Measurements from ENCODE around the gene STX16. TPM values are rescaled to one million over a fixed set of nuclear protein-coding genes. Genes with fewer than 3 reads are reported as not detected.

STX16 gene
- total RNA-seq, 1 donor from 2014 or later = 19.1 TPM

DNA sequence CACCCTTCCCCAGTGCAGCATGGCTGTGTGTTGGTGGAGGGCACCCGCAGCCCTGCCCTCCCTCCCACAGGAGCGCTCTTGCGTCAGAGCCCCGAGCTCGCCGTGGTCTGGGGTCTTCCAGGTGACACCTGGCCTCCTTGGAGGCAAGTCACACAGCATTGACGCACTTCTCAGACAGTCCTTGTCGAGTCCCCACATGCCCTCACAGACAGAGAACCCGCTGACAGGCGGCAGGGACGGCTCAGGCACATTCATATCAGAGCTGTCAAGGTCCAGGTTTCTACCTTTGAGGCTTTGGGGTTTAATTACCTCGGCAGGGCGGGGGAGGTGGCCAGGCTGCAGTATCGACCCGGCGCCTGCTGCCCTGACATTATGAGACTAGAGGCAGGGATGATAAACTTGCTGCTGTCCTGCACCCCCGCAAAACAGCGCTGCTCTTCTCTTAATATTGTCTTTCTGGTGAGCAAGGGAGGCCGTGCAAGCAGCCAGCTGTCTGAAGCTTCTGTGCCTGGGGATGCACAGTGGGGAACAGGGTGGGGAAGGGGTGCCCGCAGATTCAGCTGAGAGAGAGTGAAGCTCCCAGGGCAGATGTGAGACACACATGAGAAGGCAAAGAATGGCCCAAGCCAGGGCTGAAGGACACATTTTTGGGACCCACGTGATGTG lies 46.3 kb downstream of the STX16 start:
- DNase-seq (ENCODE audit: low read depth in 2 of 2) = no peak

DNA sequence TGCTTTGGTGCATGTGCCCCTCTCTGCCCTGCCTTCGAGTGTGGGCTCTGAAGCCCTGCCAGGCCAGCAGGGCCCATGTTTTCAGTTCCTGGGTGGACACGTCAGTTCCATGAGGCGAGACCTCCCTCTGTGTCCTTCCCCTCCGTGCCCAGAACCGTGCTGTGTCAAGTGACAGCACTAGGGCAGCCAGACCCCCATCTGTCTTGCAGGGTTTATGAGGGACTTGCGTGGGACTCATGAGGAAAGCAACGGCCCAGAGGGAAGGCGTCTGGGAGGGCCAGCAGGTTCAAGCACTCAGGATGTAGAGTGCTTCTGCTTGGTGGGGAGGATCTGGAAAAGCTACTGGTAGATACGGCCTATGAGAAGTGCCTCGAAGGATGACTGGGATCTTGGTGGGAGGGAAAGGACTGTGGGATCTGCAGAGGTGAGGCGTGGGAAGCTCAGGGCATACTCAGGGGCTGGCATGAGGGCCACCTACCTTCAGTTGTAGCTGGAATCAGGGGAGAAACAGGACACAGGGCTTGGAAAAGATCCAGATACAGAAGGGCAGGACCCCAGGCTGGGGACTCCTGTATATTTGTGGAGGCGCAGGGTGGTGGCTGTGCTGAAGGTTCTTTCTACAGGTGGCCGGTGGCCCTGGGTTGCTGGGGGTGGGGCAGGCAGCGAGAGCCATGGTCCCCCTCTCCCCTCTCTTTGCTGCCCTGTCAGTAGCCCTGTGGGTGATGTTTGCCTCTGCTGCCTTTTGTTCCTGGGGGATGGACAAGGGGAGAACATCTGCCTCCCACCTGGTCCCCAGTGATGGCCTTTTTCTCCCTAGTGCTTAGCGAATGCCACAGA lies 47.0 kb downstream of the STX16 start:
- DNase-seq (ENCODE audit: low read depth in 2 of 2) = no peak

DNA sequence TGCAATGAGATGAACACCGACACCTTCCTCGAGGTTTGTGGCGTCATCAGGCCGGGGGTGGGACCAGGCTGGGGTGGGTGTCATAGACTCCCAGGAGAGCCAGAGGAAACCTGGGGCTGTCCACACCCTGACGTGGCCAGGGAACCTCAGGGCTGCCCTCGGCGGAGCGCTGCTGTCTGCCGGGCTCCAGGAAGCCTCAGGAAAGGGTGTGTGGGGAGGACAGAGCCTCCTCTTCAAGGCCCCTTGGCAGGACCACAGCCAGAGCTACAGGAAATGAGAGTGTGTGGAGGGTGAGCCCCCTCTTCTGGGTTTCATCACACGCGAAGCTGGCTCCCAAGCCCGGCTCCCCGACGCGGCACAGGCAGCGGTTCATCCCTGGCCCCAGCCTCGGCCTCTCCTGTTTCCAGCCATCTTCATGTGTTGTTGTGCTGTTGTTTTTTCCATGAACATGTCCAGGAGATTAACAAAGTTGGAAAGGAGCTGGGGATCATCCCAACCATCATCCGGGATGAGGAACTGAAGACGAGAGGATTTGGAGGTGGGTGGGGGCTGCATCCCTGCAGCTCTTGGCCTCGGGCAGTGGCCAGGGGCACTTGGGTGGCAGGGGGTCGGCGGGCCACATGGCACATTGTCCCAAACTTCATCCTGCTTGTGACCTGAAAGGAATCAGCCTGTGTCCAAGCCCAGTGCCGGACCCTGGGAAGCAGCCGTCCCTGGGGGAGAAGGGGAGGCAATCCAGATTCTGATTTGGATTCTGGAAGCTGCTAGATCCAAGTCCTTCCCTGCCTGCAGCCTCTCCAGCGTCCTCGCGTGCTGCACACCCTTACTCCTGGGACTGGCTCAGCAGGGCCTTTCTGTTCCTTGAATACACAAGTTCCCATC lies 47.9 kb downstream of the STX16 start:
- no peak for DNase-seq (ENCODE audit: low read depth in 2 of 2)

DNA sequence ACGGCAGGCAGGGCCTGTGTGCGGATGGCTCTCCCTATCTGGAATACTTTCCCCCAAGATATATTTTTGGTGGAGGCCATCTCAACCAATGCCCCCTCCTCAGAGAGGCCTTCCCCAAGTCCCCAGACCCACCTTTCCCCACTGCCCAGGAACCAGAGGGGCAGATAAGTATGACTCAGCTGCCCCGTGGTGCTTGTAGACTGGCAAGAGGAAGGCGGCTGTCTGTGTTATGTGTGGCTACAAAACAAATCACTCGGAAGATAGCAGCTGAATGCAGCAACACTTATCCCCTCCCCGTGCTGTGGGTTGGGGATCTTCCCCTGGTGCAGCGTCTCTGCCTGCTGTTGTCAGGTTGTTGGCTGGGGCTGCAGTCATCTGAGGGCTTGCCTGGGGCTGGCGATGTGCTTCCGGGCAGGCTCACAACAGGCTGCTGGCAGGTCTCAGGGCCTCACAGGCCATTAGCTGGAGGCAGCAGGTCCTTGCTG lies 48.6 kb downstream of the STX16 start:
- DNase-seq (ENCODE audit: low read depth in 2 of 2) = no peak

DNA sequence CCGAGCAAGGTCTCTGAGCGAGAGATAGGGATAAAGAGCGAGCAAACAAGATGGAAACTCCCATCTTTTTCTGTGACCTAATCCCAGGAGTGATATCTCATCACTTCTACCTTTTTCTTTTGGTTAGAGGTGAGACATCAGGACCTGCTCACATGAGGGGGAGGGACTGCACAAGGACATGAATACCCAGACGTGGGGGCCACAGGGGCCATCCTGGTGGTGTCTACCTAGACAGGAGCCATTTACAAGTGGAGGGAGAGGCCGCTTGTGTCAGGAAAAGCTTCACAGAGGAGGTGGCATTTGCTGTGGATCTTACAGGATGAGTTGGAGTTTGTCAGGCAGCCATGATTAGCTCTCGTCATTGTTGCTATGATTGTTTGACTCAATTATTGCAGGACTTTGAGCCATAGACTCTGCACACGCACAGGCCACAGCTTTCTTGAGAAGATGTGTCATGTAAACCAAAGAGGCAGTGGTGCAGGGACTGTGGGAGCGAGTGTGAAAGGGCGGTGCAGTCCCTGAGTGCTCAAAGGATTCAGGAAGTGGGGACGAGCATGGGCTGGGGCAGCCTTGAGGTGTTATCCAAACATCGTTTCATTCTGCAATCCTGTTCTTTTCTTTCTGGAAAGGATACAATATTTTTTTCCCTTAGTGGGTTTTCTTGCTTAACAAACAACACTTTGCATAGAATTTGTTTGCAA lies 49.2 kb downstream of the STX16 start:
- DNase-seq (ENCODE audit: low read depth in 2 of 2) = no peak

DNA sequence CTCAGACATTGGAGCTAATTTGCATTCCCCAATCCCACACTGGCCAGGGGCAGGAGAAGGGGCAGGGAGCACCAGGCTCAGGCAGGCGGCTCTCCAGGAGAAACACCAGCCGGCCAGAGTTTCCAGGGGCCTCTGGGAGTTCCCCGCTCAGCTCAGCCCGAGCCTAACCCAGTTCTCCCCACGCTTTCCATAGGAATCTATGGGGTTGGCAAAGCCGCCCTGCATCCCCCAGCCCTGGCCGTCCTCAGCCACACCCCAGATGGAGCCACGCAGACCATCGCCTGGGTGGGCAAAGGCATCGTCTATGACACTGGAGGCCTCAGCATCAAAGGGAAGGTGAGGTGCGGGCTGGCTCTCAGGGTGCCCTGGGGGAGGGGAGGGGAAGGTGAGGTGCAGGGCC lies 49.7 kb downstream of the STX16 start:
- no peak for DNase-seq (ENCODE audit: low read depth in 2 of 2)

DNA sequence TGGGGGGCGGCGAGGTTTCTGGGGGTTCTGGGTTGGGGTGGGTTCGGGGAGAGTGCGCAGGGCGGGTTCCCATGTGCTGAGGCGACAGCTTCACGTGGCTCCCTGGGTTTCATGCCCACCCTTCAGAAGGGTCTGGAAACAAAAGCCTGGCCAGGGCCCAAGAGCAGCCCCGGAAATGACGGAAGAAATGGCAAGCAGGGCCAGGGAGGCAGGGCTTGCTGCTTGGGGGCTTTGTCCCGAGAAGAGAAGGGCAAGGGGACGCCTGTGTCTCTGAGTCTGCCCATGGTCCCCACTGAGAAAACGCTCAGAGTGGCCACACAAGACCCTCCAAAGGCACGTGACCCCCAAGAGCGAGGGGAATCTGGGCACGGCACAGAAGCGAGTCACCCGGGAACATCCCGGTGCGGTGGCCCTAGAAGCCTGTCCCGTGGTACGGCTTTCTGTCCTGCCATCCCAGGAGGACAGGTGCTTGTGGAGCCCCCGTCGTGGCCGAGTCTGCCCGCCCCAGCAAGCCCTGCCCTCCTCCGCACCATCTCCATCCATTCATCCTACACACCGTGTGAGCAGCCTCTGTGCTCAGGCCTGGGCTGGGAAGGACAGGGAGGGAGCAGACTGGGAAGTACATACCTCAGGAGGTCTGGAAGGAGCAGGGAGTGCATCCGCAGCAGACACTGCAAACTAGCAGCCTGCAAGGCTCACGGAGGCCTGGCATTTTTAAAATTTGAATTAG lies 50.5 kb downstream of the STX16 start:
- no peak for DNase-seq (ENCODE audit: low read depth in 2 of 2)

DNA sequence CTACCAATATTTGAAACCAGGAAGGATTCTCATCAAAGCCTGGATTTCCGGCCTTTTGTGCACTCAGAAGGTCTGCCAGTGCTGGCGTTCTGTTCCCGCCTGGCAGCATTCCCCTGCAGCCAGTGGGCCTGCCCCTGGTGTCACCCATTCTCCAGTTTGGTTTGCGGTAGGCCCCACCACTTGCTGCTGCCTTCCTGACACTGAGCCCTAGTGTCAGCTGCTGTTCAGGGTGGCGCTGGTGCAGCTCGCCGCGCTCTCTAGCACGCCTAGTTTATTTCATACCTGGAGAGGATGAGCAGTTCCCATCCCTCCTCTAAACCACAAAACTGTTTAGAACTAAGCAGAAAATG lies 51.1 kb downstream of the STX16 start:
- DNase-seq (ENCODE audit: low read depth in 2 of 2) = no peak

DNA sequence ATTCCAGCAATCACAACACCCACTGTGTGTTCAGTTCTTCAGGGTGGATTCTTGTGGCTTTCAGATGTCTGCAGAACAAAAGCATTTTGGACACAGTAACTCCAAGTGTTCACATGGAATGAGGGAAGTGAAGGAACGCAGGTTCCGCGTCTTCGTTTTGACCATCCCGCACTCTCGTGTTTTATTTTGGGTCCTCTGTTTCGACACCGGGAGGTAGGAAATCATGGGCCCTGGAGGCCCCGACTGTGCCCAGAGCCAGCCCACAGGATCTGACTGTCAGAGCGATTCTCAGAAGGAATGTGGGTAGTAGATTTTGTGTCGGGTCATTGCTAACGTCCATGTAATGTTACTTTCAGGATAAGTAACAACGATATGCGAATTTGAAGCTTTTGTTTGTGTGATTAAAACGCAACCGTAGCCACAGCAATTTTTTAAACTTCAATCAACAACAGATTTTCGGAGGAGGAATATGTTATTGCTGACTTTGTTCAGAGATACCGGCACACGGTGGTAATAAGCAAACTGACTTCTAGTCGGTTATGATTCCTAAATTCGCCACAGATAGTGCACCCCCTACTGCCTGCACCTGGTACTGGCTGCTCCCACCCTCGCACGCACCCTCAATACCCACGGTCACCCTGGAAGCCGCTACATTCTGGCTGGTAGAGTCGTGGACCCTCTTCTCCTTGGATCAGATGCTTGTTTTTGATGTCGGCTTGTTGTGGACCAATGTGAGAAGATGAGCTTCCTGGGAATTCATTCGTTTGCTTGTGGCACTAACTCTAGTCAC lies 52.0 kb downstream of the STX16 start:
- no peak for DNase-seq (ENCODE audit: low read depth in 2 of 2)

DNA sequence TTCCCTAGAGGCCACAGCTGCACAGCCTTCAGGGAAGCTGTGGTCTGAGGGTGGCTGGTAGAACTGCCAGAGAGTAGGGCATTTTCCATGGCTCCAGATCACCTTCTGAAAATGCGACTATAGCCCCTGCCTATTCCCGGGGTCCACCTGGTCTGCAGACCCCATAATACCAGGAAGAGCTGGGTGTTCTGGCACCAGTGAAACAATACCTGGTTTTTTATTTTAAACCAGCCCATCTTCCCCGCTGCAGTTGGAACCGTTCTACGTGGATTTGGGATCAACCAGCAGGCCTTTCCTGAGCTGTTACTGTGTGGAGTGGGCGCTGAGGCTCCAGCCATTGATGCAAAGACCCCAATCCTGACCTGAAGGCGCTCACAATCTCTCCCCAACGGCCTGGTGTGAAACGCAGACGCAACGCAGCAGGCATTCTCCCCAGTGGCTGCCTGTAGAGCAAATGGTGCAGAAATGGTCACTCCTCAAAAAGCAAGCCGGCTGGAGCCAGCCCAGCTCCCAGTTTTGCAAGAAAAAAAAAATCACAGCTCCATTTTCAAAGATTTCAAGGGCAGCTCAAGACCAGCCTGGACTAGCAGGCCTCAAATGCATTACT lies 52.8 kb downstream of the STX16 start:
- DNase-seq (ENCODE audit: low read depth in 2 of 2) = no peak

DNA sequence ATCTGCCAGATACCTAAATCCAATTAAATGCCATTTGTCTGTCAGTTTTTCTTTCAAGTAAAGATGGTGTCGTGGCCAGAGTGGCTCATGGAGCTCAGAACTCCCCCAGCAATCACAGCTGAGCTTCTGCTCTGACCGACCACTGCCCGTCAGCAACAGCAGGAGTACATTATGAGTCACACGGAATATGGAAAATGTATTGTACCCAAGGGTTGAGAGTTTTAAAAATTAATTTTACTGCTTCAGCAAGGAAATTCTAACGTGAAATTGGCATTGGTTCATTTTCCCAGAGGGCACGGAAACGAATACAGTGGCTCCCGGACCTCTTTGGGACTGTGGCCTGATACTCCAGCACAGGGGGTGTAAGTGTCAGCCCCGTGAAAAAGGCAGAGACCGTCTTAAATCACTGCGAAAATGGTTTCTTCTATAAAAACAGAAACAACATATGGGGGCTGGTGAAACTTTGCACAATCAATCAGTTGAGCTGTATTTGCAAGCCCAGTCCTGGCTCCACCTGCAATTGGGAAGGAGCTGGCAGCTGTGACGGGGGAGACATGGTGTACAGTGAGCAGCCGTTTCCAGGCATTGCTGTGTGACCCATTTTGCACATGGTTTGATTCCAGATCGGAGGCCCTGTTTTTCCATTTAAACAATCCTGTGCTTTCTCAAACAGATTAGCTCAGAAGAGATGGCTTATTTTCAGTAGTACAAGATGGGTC lies 54.3 kb downstream of the STX16 start:
- DNase-seq (ENCODE audit: low read depth in 2 of 2) = no peak

DNA sequence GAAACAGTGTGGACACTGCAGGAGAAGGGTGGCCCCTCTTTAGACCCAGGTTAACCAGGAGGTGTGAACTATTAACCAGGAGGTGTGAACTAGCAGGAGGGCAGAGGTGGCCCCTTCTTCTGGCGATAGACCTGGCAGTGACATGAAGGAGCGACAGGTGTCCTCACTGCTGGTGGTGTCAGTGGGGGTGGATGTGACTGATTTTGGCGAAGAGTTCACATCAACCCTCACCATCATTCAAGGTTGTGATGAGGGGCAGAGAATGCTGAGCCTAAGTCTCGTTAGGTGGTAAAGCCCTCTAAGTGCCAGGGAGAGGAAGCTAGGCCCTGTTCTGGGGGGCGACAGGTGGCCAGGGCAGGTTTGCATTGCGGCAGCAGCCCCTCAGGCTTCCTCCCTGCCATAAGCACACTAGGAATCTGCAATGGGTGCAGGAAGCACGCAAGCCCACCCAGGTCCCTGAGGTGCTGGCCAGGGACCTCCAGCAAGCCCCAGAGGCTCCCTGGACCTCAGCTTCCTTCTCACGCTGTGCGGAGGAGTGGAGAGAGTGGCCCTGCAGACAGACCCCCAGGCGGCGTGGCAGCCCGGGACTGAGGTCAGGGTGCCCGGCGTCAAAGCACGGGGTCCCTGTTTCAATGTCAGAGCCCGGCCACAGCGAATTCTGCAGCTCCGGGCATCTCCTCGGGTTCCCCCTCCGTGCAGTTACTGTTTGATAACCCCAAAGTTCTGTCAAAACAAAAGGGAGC lies 55.2 kb downstream of the STX16 start:
- no peak for DNase-seq (ENCODE audit: low read depth in 2 of 2)

DNA sequence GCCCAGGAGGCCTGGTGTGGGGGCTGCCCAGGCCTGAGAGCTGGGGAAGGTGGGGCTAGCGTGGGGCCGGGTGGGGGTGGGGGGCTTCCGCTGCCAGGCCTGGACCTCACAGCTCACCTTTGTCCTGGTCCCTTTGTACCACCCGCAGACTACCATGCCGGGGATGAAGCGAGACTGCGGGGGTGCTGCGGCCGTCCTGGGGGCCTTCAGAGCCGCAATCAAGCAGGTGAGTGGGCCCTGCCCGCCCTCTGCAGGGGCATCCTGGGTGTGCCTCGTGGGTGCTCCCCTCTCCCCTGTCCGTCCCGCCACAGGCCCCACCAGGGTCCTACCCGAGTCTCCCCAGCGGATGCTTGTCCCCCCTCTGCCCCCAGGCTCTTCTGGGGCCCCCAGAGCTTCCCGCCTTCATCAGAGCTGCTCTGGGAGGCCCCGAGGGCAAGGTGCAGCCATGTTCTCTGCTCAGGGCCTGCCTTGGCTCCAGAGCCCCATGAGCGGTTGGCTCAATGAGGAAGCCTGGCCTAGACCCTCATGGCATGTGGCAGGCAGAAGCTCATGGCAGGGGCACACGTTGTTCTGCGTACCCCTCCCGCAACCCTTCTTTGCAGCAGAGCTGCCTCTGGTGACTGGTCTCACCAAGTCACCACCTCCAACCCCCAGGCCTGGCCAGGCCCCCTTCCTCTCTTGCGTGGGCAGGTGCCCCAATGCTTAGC lies 56.0 kb downstream of the STX16 start:
- no peak for DNase-seq (ENCODE audit: low read depth in 2 of 2)

DNA sequence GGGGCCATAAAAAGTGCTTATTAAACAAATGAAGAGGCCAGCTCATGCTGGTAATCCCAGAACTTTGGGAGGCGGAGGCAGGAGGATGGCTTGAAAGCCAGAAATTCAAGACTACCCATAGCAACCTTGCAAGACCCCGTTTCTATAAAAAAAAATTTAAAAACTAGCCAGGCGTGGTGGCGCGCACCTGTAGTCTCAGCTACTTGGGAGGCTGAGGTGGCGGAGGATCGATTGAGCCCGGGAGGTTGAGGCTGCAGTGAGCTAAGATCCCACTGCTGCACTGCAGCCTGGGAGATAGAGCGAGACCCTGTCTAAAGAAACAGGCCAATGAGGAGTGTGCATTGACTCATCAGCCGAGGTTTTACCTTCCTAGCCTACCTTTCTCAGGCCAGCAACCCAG lies 56.7 kb downstream of the STX16 start:
- no peak for DNase-seq (ENCODE audit: low read depth in 2 of 2)

DNA sequence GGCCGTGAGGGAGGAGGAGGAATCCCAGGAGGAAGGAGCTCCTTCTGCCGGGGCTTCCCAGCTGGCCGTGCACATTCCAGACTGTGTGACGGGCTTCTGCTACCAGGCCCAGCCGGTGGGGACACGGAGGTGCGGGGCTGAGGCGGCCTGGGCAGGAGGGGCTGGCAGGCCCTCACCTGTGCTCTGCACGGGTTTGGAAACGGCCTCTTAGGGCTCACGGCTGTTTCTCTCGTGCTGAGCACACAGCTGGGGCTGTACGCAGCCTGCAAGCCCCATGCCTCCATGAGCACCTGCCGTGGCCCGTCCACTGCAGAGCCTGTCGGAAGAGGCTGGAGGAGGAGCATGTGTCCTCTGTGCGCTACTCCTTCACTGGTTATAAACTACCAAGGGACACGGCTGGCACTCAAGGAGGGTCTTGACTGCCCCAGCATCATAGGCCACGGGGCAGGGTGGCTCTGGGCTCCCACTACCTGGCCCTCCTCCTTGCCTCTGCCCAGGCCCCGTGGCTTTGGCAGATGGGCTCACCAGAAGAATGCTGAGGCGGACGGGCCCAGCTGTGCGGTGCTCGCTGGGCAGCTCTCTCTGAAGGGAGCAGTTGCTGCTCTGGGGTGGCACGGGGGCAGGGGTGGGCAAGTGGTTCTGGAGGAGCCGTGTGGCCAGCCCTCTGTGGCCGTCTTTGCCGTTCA lies 57.3 kb downstream of the STX16 start:
- no peak for DNase-seq (ENCODE audit: low read depth in 2 of 2)

DNA sequence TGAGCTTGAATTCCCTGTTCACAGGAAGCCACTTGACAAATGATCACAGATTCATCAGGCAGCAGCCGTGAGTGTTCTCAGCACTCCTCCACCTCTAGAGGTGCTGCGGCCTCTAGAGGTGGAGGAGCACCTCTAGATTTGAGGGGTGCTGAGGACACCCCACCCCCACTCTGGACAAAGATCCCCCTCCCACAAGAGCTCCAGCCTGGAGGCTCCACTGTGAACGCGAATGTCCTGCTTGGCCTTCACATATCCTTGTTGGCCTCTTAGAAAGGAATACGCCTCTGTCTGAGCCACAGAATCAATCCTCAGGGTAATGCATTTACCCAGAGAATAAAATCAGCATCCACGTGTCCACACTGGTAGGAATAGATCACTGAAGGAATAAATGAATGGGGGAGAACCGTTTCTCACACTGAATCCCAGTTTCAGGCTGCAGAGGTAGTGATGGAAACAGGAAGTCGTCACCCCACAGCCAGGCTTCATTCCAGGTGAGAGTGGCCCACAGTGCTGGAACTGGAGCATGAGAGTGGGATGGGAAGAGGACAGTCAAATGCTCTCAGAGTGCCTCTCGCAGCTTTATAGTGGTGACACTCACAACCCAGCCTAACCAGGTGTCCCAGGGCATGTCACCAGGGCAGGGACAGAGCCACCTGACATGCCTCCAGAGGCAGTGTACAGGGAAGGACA lies 58.1 kb downstream of the STX16 start:
- DNase-seq (ENCODE audit: low read depth in 2 of 2) = no peak

DNA sequence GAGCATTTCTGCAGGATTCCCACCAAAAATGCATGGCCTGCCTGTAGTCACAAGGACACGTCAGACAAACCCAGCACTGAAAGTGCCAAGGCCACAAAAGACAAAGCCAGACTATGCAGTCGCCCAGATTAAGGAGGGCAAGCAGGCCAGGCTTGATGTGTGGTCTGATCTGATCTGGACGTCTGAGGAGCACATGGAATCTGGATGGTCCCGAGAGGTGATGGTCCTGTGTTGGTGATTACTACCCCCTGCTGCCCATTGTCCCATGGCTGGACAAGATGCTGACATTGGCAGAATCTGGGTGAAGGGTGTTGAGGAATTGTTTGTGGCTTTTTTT lies 58.6 kb downstream of the STX16 start:
- DNase-seq (ENCODE audit: low read depth in 2 of 2) = no peak
